Daoy (cell line): ENCODE results near the gene GPC3. TPM values are rescaled to one million over a fixed set of nuclear protein-coding genes. Genes with fewer than 3 reads are reported as not detected.

Experiments used
- DNase-seq: peaks from one replicate; pipeline ENCODE4 v3.0.0-alpha.2; 2015; ENCODE audit warnings: low read depth
- total RNA-seq: library from RNA; depleted of rRNA; stranded (reverse); fragments of >200 nt; shearing (Covaris generic); gene quantifications from 2 replicates; pipeline ENCODE4 v1.2.3, GENCODE V29; 2014

Gene GPC3
- total RNA-seq, 1 experiment from 2014 or later = 0.34 TPM

DNA sequence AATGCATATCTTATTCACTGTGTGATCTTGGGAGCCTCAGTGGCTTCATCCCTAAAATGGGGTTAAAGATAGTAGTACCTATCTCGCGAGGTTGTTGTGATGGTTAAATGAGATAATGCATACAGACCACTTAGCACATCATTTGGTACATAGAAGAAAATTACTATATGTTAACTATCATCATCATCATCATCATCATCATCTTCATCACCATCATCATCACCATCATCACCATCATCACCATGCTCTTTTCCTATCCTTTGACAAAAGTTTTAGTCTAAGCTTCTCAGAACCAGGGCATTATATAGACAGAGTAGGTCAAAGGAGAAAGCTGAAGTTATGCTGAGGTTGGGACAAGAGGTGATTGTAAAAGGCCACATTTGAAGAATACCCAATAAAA lies 145.0 kb downstream of the GPC3 start:
- no peak for DNase-seq

GRCh38 chrX:133838761-133839676 lies 146.4 kb downstream of the GPC3 start:
- DNase-seq = peak; percentile 21

DNA sequence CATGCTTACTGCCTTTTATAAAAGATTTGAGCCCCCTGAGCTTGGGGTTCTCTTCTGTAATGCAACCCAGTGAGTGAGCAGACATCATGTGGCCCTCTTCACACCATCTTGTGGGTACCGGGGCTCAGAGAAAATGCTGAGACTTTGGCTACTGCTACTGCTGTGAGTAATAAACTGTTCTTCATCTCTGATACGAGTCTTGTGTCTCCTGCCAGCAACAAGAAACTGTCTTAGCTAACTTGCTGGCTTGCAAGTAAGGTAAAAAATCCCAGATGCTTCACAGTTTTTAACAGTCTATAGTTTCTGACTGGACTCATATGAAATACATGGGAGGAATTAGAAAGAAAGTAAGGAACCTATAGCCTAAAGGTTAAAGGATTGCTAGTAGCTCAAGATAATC lies 148.3 kb downstream of the GPC3 start:
- no peak for DNase-seq

DNA sequence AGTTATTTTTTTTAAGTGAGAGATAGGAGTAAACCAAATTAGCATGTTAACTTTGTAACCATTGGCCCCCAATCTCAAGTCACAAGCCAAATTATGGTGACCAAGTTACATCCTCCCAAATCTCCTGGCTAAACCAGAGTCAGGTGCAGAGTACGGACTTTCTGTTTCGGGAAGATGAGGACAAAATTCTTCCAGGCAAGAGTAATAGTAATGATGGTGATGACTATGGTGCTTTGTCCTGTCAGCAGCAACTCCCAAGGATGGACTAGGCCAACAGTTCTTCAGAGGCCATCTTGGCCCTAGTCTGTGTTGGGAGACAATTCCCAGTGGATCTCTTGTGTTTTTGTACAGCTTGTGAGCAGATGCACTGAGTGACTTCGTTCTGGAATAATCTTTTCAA lies 148.8 kb downstream of the GPC3 start:
- no peak for DNase-seq

DNA sequence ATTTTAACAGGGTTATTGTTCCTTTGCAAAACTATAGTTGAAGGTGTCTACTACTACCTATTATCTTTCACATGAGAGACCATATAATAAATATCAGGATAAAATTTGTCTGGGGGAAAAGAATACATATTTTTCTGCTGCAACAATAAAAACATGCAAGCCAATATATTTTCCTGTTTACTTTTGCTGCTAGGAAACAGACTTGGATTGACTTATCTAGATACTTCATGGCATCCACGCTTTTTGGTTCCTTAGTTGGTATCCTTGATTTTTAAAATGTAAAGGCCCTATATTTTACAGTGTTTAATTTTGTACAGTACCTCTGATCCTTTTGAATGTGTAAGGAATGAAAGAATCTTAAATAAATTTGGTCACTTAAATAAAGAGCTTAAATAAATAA lies 150.6 kb downstream of the GPC3 start:
- no peak for DNase-seq

DNA sequence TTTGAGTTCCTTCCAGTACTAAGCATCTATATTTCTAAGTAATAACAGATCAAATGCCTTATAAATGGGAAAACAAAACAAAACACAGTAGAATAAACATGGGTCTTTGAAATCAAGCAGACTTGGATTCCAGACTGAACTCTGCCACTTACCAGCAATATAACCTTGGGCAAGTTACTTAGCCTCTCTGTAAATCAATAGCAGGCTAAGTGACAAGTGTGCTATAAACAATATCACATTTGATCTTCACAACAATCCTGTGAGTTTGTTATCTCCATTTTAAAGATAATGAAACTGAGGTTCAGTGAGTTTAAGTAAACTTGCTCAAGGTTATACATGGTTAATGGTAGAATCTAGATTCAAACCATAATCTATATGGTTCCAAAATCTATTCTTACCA lies 165.8 kb downstream of the GPC3 start:
- DNase-seq = no peak

GRCh38 chrX:133818019-133818418 lies 167.4 kb downstream of the GPC3 start:
- DNase-seq = no peak

GRCh38 chrX:133815496-133815895 lies 169.9 kb downstream of the GPC3 start:
- DNase-seq = no peak

DNA sequence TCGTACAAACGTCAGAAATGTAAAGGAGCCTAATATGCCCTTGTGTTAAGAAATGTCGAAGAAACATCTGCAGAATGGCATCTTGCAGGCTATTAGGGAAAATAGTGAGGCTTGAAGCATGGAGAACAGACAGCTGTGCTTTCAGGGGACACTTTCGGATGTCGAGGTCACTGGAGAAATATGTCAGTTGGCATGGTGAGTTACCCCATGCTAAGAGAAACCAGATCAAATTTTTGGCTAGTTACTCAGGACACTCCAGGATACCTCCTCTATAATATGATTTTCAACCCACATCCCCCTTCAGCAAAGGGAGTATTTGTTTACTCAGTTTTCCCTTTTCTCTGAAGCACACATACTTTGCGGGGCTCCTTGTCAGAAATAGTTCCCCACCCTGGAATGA lies 171.4 kb downstream of the GPC3 start:
- peak; percentile 25 for DNase-seq

GRCh38 chrX:133812402-133812801 lies 173.0 kb downstream of the GPC3 start:
- DNase-seq = no peak

GRCh38 chrX:133810925-133811324 lies 174.5 kb downstream of the GPC3 start:
- no peak for DNase-seq

GRCh38 chrX:133804072-133804471 lies 181.3 kb downstream of the GPC3 start:
- DNase-seq = no peak

DNA sequence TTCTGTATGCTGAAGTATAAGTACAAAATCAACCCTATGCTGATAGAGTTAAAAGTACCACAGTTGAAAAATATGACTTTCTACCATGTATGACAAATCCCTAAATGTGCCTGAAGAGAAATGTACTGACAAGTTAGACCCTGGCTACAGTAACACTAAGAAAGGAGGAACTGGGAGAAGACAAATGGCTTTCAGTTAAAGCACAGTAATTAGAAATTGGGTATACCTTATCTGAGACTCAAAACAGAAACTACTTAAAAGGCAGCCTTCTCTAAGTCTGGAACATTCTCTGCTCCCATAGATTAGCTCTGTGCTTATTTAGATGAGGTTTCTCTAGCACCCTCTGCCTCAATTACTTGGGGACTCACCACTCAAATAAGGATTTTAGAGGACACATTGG lies 189.1 kb downstream of the GPC3 start:
- DNase-seq = no peak

DNA sequence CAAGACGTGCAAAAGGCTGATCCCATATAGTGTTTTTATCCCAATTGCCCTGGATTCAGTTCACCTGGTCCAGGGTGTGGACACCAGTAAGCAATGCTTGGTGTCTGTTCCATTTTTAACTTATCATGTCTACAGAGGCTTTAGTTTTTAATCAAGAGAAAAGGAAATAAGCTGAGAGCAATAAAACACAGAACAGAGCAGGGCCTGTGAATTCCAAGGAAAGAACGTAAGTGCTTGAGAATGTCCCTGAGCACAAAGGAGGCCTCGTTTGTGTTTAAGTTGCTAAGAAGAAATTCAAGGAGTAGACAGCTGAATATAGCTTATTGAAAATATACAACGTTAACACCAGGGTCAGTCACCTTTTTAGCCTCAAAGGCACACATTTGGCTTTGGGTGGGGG lies 191.3 kb downstream of the GPC3 start:
- DNase-seq = no peak

DNA sequence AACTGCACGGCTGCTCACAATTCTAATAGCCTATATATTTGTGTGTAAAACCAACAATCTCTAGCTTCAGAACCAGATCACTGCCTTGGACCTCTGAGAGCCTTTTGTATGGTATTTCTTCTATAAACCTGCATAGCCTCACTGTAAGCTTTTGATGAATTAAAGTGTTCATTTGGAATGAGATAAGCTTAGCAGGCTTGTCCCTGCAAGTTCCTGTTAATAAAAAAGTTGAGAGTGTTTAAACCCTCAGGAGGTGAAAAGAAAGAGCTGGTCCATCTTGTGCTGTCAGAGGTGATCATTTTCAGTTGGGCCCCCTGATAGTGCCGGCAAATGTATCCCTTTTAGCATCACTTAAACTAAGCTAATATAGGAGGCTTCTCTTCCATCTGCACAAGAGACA lies 191.8 kb downstream of the GPC3 start:
- DNase-seq = no peak

DNA sequence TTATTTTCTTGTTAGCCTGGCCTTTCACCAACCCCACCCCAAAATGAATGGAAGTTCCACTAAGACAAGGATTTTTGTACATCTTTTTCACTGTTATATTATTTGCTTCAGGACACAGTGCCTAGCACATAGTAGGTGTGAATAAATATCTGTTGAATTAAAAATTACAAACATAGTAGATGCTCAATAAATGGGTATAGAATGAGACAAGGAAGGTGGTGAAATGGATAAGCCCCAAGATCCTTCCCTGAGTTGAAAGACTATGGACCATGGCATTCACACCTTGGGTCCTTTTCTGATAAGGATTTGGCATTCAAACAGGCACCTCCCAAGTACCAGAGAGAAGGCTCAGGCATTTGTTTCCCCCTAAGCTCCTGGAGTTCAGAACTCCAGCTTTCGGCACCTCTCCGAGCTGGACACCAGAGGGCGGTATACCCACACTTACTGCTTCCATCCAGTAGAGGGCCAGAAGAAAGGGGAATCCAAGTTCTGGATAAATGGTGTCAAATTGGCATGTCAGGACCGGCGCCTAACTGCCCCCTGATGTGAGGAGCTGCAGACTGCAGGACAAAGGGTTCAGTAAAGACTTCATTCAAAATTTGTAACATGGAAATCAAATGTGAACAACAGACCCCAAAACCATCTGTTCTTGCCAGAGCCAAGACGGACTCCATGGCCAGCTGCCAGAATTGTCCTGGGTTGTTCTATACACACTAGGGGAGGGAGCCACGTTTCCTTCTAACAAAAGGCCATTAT lies 193.0 kb downstream of the GPC3 start:
- peak; percentile 61 for DNase-seq

GRCh38 chrX:133789829-133790228 lies 195.6 kb downstream of the GPC3 start:
- no peak for DNase-seq

DNA sequence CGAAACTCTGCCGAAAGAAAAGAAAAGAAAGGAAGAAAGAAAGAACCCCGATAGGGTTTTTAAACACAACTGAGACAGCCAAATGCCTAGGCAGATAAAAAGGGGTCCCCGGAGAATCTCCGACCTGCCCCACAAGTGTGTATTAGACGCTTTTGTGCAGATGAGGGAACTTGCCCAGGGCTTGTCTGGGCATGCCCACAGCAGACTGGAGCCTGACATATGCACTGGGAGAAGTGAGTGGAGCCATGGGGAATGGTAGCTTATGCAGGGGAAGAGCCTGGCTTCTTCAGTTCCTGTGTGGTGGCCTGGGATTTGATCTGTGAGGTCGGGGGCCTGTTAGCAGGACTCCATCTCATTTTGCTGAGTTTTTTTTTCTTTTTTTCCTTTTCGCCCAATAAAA lies 199.0 kb downstream of the GPC3 start:
- no peak for DNase-seq

- DNase-seq = no peak
These were observed 202.1 kb downstream of the GPC3 start for GRCh38 chrX:133783274-133783673.

DNA sequence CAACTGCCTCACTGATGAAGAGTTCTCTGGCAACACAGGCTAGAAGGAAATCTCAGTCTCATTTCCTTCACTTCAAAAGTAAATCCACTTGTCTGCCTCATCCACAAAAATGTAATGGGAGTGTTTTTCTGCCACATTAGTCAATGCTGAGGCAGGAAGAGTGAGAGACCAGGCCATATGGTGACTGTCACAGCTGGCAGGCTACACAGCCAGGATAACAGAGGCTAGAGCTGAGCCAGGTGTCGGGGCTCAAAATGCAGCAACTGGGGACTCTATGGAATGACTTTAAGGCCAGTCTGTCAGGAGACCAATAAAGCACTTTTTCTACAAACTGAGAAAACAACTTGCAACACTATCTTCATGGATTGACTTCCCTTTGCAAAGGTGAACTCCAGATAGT lies 204.2 kb downstream of the GPC3 start:
- DNase-seq = no peak

- peak; percentile 4 for DNase-seq
These were observed 209.3 kb downstream of the GPC3 start for GRCh38 chrX:133776072-133776471.

- DNase-seq = no peak
These were observed 210.6 kb downstream of the GPC3 start for GRCh38 chrX:133774807-133775206.

GRCh38 chrX:133771086-133771646 lies 214.2 kb downstream of the GPC3 start:
- no peak for DNase-seq
